Karpas-422 (cell line): ENCODE data around the gene RHBDD3. TPM values are rescaled to one million over a fixed set of nuclear protein-coding genes. Genes with fewer than 3 reads are reported as not detected.
A peak's percentile ranks its signal among the peaks of the same experiment; 100 is the strongest.

Experiments
- DNase-seq: peaks from one replicate; pipeline ENCODE4 v3.0.0-alpha.2; 2015
- H2AFZ ChIP-seq: fragments of 200-600 bp; sonication (generic); 2 replicates; pipeline ENCODE4 v1.6.1; 2014; ENCODE audit warnings: antibody characterized with exemption, low read length, mixed read lengths
- H3K27ac ChIP-seq: fragments of 200-600 bp; sonication (generic); 2 replicates; pipeline ENCODE4 v1.5.1; 2014; ENCODE audit warnings: mild to moderate bottlenecking, low read length, moderate library complexity
- H3K27me3 ChIP-seq: fragments of 200-600 bp; sonication (generic); 2 replicates; pipeline ENCODE4 v1.6.1; 2014; ENCODE audit warnings: low read length, mixed read lengths
- H3K36me3 ChIP-seq: fragments of 200-600 bp; sonication (generic); 2 replicates; pipeline ENCODE4 v1.6.1; 2014; ENCODE audit warnings: low read length, mixed read lengths; ENCODE audit not compliant: insufficient read depth
- H3K4me1 ChIP-seq: fragments of 200-600 bp; sonication (generic); 2 replicates; pipeline ENCODE4 v1.6.1; 2014; ENCODE audit warnings: mild to moderate bottlenecking, low read length, mixed read lengths
- H3K4me2 ChIP-seq: fragments of 200-600 bp; sonication (generic); 2 replicates; pipeline ENCODE4 v1.6.1; 2014; ENCODE audit warnings: low read length, low read depth, mild to moderate bottlenecking; ENCODE audit not compliant: poor library complexity, severe bottlenecking
- H3K4me3 ChIP-seq: fragments of 200-600 bp; sonication (generic); 2 replicates; pipeline ENCODE4 v1.5.1; 2014; ENCODE audit warnings: mild to moderate bottlenecking, antibody characterized with exemption, low read length, mixed read lengths
- H3K79me2 ChIP-seq: fragments of 200-600 bp; sonication (generic); 2 replicates; pipeline ENCODE4 v1.6.1; 2014; ENCODE audit warnings: mild to moderate bottlenecking, low read length, mixed read lengths
- H3K9ac ChIP-seq: fragments of 200-600 bp; sonication (generic); 2 replicates; pipeline ENCODE4 v1.6.0; 2014; ENCODE audit warnings: low read length
- H3K9me2 ChIP-seq: fragments of 200-600 bp; sonication (generic), shearing (Covaris generic); replicated peaks from 2 replicates; pipeline ENCODE4 v1.6.0; 2014; ENCODE audit warnings: mild to moderate bottlenecking, low read length, moderate library complexity; ENCODE audit not compliant: insufficient read depth
- H3K9me3 ChIP-seq: fragments of 300-700, 200-600 bp; sonication (generic); 2 replicates; pipeline ENCODE4 v1.6.1; 2014; ENCODE audit warnings: low read length, mixed read lengths
- H4K20me1 ChIP-seq: fragments of 200-600 bp; sonication (generic); 2 replicates; pipeline ENCODE4 v1.6.1; 2014; ENCODE audit warnings: mild to moderate bottlenecking, antibody characterized with exemption, low read length, low read depth; ENCODE audit not compliant: insufficient read depth
- total RNA-seq: library from RNA; depleted of rRNA; stranded (reverse); fragments of >200 nt; shearing (Covaris generic); gene quantifications from 2 replicates; pipeline ENCODE4 v1.2.3, GENCODE V29; 2014; ENCODE audit warnings: low replicate concordance

RHBDD3 gene
- total RNA-seq, 1 experiment from 2014 or later: 8.8 TPM

GRCh38 chr22:29300807-29301601 lies 33.2 kb upstream of the RHBDD3 start:
- Histone ChIP-seq H4K20me1 (peaks cover 26% of the 10 kb centered on the region), H3K9ac (no peak overlapping the region), H3K9me2 (no peaks in the 10 kb centered on the region), H3K27ac (no peak overlapping the region), H3K4me1 (peaks cover 11% of the 10 kb centered on the region), H2AFZ (no peak overlapping the region), H3K79me2 (no peaks in the 10 kb centered on the region), H3K4me2 (no peak overlapping the region), H3K9me3 (no peaks in the 10 kb centered on the region), H3K27me3 (no peaks in the 10 kb centered on the region), H3K36me3 (peaks cover 23% of the 10 kb centered on the region), H3K4me3 (no peak overlapping the region)
- peak; percentile 59 for DNase-seq

- H3K36me3 ChIP-seq: peaks cover 29% of the 10 kb centered on the region
These were observed 32.7 kb upstream of the RHBDD3 start for GRCh38 chr22:29300467-29300806.

GRCh38 chr22:29299136-29299900 lies 31.5 kb upstream of the RHBDD3 start:
- no peak overlapping the region for H3K4me2 ChIP-seq
- no peaks in the 10 kb centered on the region for H3K27me3 ChIP-seq
- no peak overlapping the region for H3K4me3 ChIP-seq
- H3K9ac ChIP-seq: no peak overlapping the region
- no peaks in the 10 kb centered on the region for H3K9me2 ChIP-seq
- H2AFZ ChIP-seq: no peak overlapping the region
- no peak for DNase-seq
- peaks cover 27% of the 10 kb centered on the region for H3K4me1 ChIP-seq
- peaks cover 35% of the 10 kb centered on the region for H4K20me1 ChIP-seq
- no peaks in the 10 kb centered on the region for H3K9me3 ChIP-seq
- H3K36me3 ChIP-seq: peaks cover 34% of the 10 kb centered on the region
- no peak overlapping the region for H3K27ac ChIP-seq
- H3K79me2 ChIP-seq: no peaks in the 10 kb centered on the region

More at GRCh38 chr22:29300467-29300806, 32.7 kb upstream of the RHBDD3 start:
- Histone ChIP-seq H3K79me2 (no peaks in the 10 kb centered on the region), H3K4me2 (no peak overlapping the region), H2AFZ (no peak overlapping the region), H3K4me3 (no peak overlapping the region), H3K27ac (no peak overlapping the region), H3K9ac (no peak overlapping the region), H3K27me3 (no peaks in the 10 kb centered on the region), H4K20me1 (peaks cover 32% of the 10 kb centered on the region), H3K9me2 (no peaks in the 10 kb centered on the region), H3K9me3 (no peaks in the 10 kb centered on the region), H3K4me1 (peaks cover 17% of the 10 kb centered on the region)
- no peak for DNase-seq

- Histone ChIP-seq H3K36me3 (peaks cover 40% of the 10 kb centered on the region), H3K9ac (no peak overlapping the region), H3K4me1 (peaks cover 33% of the 10 kb centered on the region), H3K27ac (no peak overlapping the region), H3K79me2 (no peaks in the 10 kb centered on the region), H3K27me3 (no peaks in the 10 kb centered on the region), H4K20me1 (peaks cover 35% of the 10 kb centered on the region), H3K9me2 (no peaks in the 10 kb centered on the region), H2AFZ (no peak overlapping the region), H3K4me2 (no peak overlapping the region), H3K4me3 (no peak overlapping the region), H3K9me3 (no peaks in the 10 kb centered on the region)
- DNase-seq: no peak
These were observed 30.9 kb upstream of the RHBDD3 start for GRCh38 chr22:29298641-29299040.

- H3K4me3 ChIP-seq: no peak overlapping the region
- no peaks in the 10 kb centered on the region for H3K27me3 ChIP-seq
- no peak overlapping the region for H3K9ac ChIP-seq
- H2AFZ ChIP-seq: no peak overlapping the region
- peaks cover 43% of the 10 kb centered on the region for H4K20me1 ChIP-seq
- no peaks in the 10 kb centered on the region for H3K9me2 ChIP-seq
- H3K79me2 ChIP-seq: peaks cover 37% of the 10 kb centered on the region
- peaks cover 86% of the 10 kb centered on the region for H3K36me3 ChIP-seq
- peaks cover 34% of the 10 kb centered on the region for H3K4me1 ChIP-seq
- DNase-seq: no peak
- H3K9me3 ChIP-seq: no peaks in the 10 kb centered on the region
- H3K27ac ChIP-seq: no peak overlapping the region
- H3K4me2 ChIP-seq: no peak overlapping the region
These were observed 24.6 kb upstream of the RHBDD3 start for GRCh38 chr22:29292379-29292778.

GRCh38 chr22:29291215-29291614 lies 23.4 kb upstream of the RHBDD3 start:
- H3K9ac ChIP-seq: no peak overlapping the region
- no peak overlapping the region for H3K27ac ChIP-seq
- H2AFZ ChIP-seq: no peak overlapping the region
- H3K4me1 ChIP-seq: peaks cover 28% of the 10 kb centered on the region
- H3K79me2 ChIP-seq: peaks cover 42% of the 10 kb centered on the region
- no peaks in the 10 kb centered on the region for H3K27me3 ChIP-seq
- H3K4me3 ChIP-seq: no peak overlapping the region
- H3K9me2 ChIP-seq: no peaks in the 10 kb centered on the region
- peaks cover 36% of the 10 kb centered on the region for H4K20me1 ChIP-seq
- no peak overlapping the region for H3K4me2 ChIP-seq
- no peak for DNase-seq
- H3K36me3 ChIP-seq: peaks cover 87% of the 10 kb centered on the region
- H3K9me3 ChIP-seq: no peaks in the 10 kb centered on the region

GRCh38 chr22:29290061-29290460 lies 22.3 kb upstream of the RHBDD3 start:
- Histone ChIP-seq H3K79me2 (peaks cover 48% of the 10 kb centered on the region), H3K9me2 (no peaks in the 10 kb centered on the region), H3K36me3 (peaks cover 84% of the 10 kb centered on the region), H3K4me3 (no peak overlapping the region), H3K27me3 (no peaks in the 10 kb centered on the region), H3K27ac (no peak overlapping the region), H4K20me1 (peaks cover 27% of the 10 kb centered on the region), H2AFZ (no peak overlapping the region), H3K4me2 (no peak overlapping the region), H3K4me1 (peaks cover 17% of the 10 kb centered on the region), H3K9ac (no peak overlapping the region), H3K9me3 (no peaks in the 10 kb centered on the region)
- DNase-seq: no peak

GRCh38 chr22:29288837-29289236 lies 21.1 kb upstream of the RHBDD3 start:
- Histone ChIP-seq H3K4me3 (no peak overlapping the region), H3K4me1 (peaks cover 7% of the 10 kb centered on the region; the same call in 1 of the 2 replicates), H3K36me3 (peaks cover 88% of the 10 kb centered on the region), H2AFZ (no peak overlapping the region), H3K4me2 (no peak overlapping the region), H3K9me3 (no peaks in the 10 kb centered on the region), H3K79me2 (peaks cover 57% of the 10 kb centered on the region), H4K20me1 (peaks cover 34% of the 10 kb centered on the region), H3K27me3 (no peaks in the 10 kb centered on the region), H3K9me2 (no peaks in the 10 kb centered on the region), H3K9ac (no peak overlapping the region), H3K27ac (no peak overlapping the region)
- no peak for DNase-seq
